Ovary (tissue), 9 donors: ENCODE results near the gene OSBPL3. TPM values are rescaled to one million over a fixed set of nuclear protein-coding genes. Genes with fewer than 3 reads are reported as not detected.

Experiments used
- DNase-seq, 5 donors: peaks; one replicate each; pipeline ENCODE4 v3.0.0-alpha.2; 2019 to 2020
- H3K27ac ChIP-seq, 2 donors: fragments of 200-600 bp; one replicate each; pipeline versions ENCODE4 v1.5.1 to v1.8.0; 2019 to 2022
- H3K27me3 ChIP-seq: fragments of 200-600 bp; one replicate; pipeline ENCODE4 v1.8.0; 2022
- H3K36me3 ChIP-seq: fragments of 200-600 bp; sonication (generic); one replicate; pipeline ENCODE4 v1.5.1; 2019
- H3K4me1 ChIP-seq: one replicate; pipeline ENCODE4 v1.8.1; 2013; ENCODE audit warnings: mild to moderate bottlenecking, moderate library complexity; ENCODE audit not compliant: insufficient read depth
- H3K4me3 ChIP-seq: fragments of 200-600 bp; sonication (generic); one replicate; pipeline ENCODE4 v1.5.1; 2017
- H3K9me3 ChIP-seq, 2 donors: fragments of 200-600 bp in 1 of 2; sonication (generic) in 1 of 2; one replicate each; pipeline versions ENCODE4 v1.5.1 to v1.8.1; 2013 to 2019; ENCODE audit warnings: mild to moderate bottlenecking in 1 of 2, moderate library complexity in 1 of 2
- EP300 ChIP-seq: sonication (generic); formaldehyde crosslinking; IDR thresholded peaks from one replicate; pipeline ENCODE4 v1.6.1; 2017; ENCODE audit warnings: antibody characterized with exemption
- POLR2A ChIP-seq: fragments of 450-650 bp; IDR thresholded peaks from one replicate; pipeline ENCODE4 v1.6.1; 2017; ENCODE audit warnings: antibody characterized with exemption, mild to moderate bottlenecking, moderate library complexity
- WGBS, 3 donors: extraction: QIAGEN DNeasy Blood & Tissue Kit in 1 of 3; methylation state at CpG; one replicate each; pipeline versions ENCODE4 v1.1.5 to v1.1.7; 2013 to 2017; 5-methylcytosine and 5-hydroxymethylcytosine counted together
- intact Hi-C, 4 donors: fragments of 100-400 bp; cut with DNase I; formaldehyde crosslinking; loops; one replicate each; pipeline versions ENCODE4 v1.11.0 to v1.15.1; 2022 to 2023
- polyA plus RNA-seq, 2 donors: library from polyadenylated mRNA; stranded (reverse); fragments of 200-250 nt in 1 of 2; fragments of 350-450 nt in 1 of 2; fragmentation: Illumina TruSeq in 1 of 2; extraction: RNeasy Lipid Tissue Mini Kit (QIAGEN cat#74804) in 1 of 2; gene quantifications; one replicate each; pipeline ENCODE4 v1.2.3, GENCODE V29; 2013 to 2014
- total RNA-seq, 7 donors: library from RNA; depleted of rRNA in 2 of 7; stranded (reverse); fragments of >200 nt in 2 of 7; fragmentation: NEBNext Ultra II Directional in 3 of 7; extraction: Animal tissue kit (Norgen Biotek cat#: 25700) in 3 of 7; gene quantifications; one replicate each; pipeline versions ENCODE4 v1.1.0 to v1.2.4, GENCODE V29; 2016 to 2023
- TF ChIP-seq, protein P1 (sequence below), 3 donors: fragments of 450-650 bp in 2 of 3; fragments of 200-600 bp in 1 of 3; IDR thresholded peaks; one replicate each; pipeline versions ENCODE4 v1.5.1 to v1.8.0; 2016 to 2022; ENCODE audit warnings: antibody characterized with exemption in 3 of 3, mild to moderate bottlenecking in 1 of 3
- donor health status: DM: no; HTN: no; CAD: no; lungs with moderate emphysema.
- donor health status: DM: no; HTN: no; CAD: no.
- donor health status: Bipolar disorder and iron deficiency.
- donor health status: DM: yes; HTN: yes; CAD: no.
- donor health status: DM: no; HTN: no; CAD: no.
- donor health status: DM: yes; HTN: yes; CAD: no.

OSBPL3 gene
- total and polyA plus RNA-seq, 9 donors: 6.0 to 29.1 (median 13.1) TPM

DNA sequence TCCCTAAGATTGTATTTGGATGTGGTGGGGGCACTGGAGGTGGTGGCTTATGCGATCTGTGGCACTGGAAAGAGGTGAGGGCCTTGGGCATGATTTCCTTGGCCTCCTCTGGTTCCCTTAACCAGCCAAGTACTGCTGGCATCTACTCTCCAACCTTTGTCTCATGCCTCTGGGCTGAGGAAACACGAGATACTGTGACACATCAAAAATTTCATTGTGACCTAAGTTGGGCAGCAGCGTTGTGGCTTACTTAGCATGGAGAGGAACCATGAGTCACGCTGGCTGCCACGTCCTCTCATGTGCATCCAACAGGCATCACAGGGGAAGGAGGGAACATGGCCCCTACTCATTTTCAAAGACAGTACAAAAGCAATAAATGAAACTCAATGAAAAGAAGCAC is 193.0 kb downstream of the OSBPL3 start:
- Histone ChIP-seq H3K27me3 (no peaks in the 10 kb centered on the region), H3K4me3 (no peak overlapping the region), H3K9me3 (no peaks in the 10 kb centered on the region), H3K36me3 (no peaks in the 10 kb centered on the region), H3K27ac (no peak overlapping the region), H3K4me1 (no peaks in the 10 kb centered on the region)
- intact Hi-C loops: no loop called here
- WGBS, 3 donors: 72 to 85% (median 80%) methylated on average over 5 of the region's 5 CpGs
- TF ChIP-seq, protein P1, sequence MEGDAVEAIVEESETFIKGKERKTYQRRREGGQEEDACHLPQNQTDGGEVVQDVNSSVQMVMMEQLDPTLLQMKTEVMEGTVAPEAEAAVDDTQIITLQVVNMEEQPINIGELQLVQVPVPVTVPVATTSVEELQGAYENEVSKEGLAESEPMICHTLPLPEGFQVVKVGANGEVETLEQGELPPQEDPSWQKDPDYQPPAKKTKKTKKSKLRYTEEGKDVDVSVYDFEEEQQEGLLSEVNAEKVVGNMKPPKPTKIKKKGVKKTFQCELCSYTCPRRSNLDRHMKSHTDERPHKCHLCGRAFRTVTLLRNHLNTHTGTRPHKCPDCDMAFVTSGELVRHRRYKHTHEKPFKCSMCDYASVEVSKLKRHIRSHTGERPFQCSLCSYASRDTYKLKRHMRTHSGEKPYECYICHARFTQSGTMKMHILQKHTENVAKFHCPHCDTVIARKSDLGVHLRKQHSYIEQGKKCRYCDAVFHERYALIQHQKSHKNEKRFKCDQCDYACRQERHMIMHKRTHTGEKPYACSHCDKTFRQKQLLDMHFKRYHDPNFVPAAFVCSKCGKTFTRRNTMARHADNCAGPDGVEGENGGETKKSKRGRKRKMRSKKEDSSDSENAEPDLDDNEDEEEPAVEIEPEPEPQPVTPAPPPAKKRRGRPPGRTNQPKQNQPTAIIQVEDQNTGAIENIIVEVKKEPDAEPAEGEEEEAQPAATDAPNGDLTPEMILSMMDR (IDR thresholded peaks at IDR 0.05): no peak
- TF ChIP-seq EP300 (no peak), POLR2A (no peak)
- no peak for DNase-seq

DNA sequence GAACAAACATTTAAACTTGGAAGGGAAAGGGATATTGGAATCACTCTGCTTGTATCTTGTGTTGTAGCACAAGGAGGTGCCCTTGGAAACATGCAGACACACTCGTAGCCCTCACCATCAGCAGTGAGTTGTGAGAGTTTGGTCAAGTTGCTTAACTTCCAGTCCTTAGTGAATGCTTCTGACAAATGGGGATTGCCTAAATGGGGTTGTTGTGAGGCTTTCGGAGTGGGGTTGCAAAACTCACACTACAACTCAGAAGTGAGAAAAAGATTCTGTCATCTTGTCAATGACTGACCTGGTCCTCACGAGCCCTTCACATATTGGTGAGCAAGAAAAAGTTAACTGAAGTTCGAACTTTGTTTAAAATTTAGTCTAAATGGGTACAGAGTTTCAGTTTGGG is 193.7 kb downstream of the OSBPL3 start:
- Histone ChIP-seq H3K4me1 (no peaks in the 10 kb centered on the region), H3K27me3 (no peaks in the 10 kb centered on the region), H3K36me3 (no peaks in the 10 kb centered on the region), H3K4me3 (no peak overlapping the region), H3K9me3 (no peaks in the 10 kb centered on the region), H3K27ac (no peak overlapping the region)
- intact Hi-C loops: no loop called here
- 90 to 92% (median 92%) methylated on average over 4 of the region's 4 CpGs for WGBS, 3 donors
- no peak for DNase-seq
- TF ChIP-seq, protein P1 (IDR thresholded peaks at IDR 0.05): no peak
- no peak for TF ChIP-seq EP300

DNA sequence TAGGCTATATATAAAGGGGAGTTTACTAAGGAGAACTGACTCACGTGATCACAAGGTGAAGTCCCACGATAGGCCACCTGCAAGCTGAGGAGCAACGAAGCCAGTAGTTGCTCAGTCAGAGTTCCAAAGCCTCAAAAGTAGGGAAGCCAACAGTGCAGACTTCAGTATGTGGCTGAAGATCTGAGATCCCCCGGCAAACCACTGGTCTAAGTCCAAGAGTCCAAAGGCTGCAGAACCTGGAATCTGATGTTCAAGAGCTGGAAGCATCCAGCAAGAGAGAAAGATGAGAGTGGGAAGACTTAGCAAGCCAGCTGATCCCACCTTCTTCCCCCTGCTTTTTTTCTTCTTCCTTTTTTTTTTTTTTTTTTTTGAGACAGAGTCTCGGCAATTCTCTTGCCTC is 195.7 kb downstream of the OSBPL3 start:
- 88 to 95% (median 89%) methylated on average over 5 of the region's 5 CpGs for whole genome bisulfite sequencing, 3 donors
- no peak overlapping the region for H3K27ac ChIP-seq
- H3K4me3 ChIP-seq: no peak overlapping the region
- intact Hi-C loops: no loop called here
- no peaks in the 10 kb centered on the region for H3K36me3 ChIP-seq
- H3K9me3 ChIP-seq: no peaks in the 10 kb centered on the region
- DNase-seq: no peak
- TF ChIP-seq, protein P1 (IDR thresholded peaks at IDR 0.05): no peak
- no peaks in the 10 kb centered on the region for H3K27me3 ChIP-seq
- no peaks in the 10 kb centered on the region for H3K4me1 ChIP-seq

DNA sequence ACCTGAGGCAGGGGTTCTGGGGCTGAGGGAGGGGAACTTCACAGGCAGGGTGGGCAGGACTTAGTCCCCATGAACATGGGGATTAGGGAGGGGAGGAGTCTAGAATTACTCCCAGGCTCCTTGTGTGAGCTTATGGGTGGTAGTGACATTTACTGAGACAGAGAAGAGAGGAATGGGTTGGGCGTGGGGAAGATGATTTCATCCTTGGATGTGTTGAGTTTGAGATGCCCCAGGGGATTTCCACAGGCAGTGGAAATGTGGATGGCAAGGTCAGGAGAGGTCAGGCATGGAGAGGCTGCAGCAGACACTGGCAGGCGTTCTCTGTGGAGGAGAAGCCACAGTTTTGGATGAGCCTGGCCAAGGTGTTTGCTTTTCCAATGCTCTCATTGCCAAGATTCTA is 196.3 kb downstream of the OSBPL3 start:
- H3K27me3 ChIP-seq: no peaks in the 10 kb centered on the region
- intact Hi-C loops: no loop called here
- no peaks in the 10 kb centered on the region for H3K36me3 ChIP-seq
- TF ChIP-seq POLR2A: no peak
- no peak for TF ChIP-seq EP300
- TF ChIP-seq, protein P1 (IDR thresholded peaks at IDR 0.05): no peak
- H3K4me3 ChIP-seq: no peak overlapping the region
- DNase-seq: no peak
- WGBS, 3 donors: 71 to 93% (median 88%) methylated on average over 2 of the region's 2 CpGs
- no peak overlapping the region for H3K27ac ChIP-seq
- H3K9me3 ChIP-seq: no peaks in the 10 kb centered on the region
- no peaks in the 10 kb centered on the region for H3K4me1 ChIP-seq

DNA sequence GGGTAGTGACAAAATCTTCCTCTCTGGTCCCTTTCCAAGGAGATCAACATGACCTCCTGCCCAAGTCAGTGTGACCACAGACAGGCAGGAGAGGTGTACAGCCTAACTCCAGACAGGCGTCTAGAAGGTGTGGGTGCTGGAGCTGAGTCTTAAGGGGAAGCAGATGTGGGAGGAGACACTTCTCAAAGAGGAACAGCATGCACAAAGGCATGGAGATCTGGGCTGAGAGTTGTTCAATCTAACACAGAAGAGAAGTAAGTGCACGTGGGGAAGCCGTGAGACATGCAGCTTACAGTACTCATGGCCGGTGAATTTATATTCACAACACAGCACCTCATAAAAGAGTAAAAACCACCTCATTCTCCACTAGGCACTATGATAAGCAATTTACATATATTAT is 198.9 kb downstream of the OSBPL3 start:
- Histone ChIP-seq H3K4me3 (no peak overlapping the region), H3K9me3 (no peaks in the 10 kb centered on the region), H3K36me3 (no peaks in the 10 kb centered on the region), H3K27me3 (no peaks in the 10 kb centered on the region), H3K4me1 (no peaks in the 10 kb centered on the region), H3K27ac (no peak overlapping the region)
- no peak for DNase-seq
- TF ChIP-seq, protein P1 (IDR thresholded peaks at IDR 0.05): no peak
- no peak for TF ChIP-seq POLR2A
- no peak for TF ChIP-seq EP300
- intact Hi-C loops: no loop called here
- 85 to 94% (median 90%) methylated on average over 4 of the region's 4 CpGs for WGBS, 3 donors
